ENCODE measurements around the gene KRTAP21-2. TPM values are rescaled to one million over a fixed set of nuclear protein-coding genes. Genes with fewer than 3 reads are reported as not detected.

Gene KRTAP21-2
- not detected in 2 replicates for polyA plus RNA-seq

DNA sequence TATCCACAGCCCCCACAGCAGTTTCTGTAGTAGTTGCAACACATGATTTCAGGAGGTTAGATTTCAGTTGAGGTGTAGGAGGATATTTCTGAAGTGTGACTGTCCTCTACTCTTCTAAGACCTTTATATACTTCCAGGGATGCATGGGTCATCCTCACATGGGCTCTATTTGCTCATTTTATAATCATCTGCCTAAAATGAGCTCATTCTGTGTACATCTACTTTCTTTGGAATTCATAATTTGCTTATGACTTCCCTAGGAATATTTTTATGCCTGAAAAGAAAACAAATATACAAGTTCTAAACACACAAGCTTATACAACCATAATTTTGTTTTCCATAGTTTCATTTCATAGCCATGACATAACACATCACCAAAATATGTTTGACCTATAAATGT lies at the start of gene KRTAP21-2:
KRTAP21-2 (minus strand) TSS at position 101 of the 400 bp plus-strand sequence; CDS start at position 44, 57 bp downstream.

DNA sequence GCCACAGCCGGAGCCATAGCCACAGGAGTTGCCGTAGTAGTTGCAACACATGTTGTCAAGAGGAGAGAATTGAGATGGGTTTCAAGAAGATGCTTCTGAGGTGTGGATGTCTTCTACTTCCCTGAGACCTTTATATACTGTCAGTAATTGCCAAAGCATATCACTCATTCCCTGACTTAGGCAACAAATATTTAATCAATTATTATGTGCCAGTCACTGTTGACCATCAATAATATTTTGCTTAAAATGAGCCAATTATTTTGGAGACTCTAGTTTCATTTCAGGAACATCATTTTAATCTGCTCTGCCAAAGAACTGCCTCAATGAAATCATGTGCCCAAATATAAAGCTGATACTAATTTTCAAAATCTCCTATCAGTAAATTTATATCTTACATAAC lies 8.3 kb upstream of the KRTAP21-2 start, which contains the start of gene KRTAP21-1:
KRTAP21-1 (minus strand) TSS at position 101 of the 400 bp plus-strand sequence; CDS start at position 51, 50 bp downstream.

DNA sequence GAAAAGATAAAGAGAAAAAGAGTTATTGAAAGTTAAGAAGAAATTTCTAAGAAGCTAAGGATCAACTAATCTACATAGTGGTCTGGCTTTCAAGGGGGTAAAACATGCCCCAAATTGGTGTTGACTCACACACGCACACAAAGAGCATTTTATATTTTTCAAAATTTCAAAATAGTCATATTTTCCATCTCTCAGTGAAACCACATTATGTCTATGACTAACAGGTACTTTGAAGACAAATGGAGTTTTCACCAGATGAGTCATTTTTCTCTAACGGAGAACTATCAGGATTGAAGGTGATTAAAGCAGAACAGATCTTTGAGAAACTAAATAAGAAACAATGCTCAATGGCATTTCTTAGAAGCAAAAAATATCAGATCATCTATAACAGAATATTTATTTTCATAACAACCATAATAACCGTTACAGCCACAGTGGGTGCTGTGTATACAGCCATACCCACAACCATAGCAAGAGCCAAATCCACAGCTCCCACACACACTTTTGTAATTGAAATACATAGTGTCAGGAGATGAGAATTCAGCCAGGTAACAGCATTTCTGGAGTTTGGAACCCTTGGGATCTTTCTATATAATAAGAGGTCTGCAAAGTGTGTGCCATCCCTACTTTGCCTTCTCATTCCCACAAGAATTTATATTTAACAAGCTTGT lies 28.7 kb downstream of the KRTAP21-2 start, which contains the start of gene KRTAP21-3:
KRTAP21-3 (minus strand) TSS at position 539 of the 671 bp plus-strand sequence; CDS start at position 521, 18 bp downstream.

Other genes with a start within 250 kb of the KRTAP21-2 start
- gene KRTAP19-5, start 245.1 kb downstream of the KRTAP21-2 start, polyA plus RNA-seq = not detected in 2 replicates
- gene KRTAP19-6, start 205.4 kb downstream of the KRTAP21-2 start, polyA plus RNA-seq = not detected in 2 replicates
- gene KRTAP19-7, start 185.9 kb downstream of the KRTAP21-2 start, polyA plus RNA-seq = not detected in 2 replicates
- gene KRTAP22-2, start 156.9 kb downstream of the KRTAP21-2 start, polyA plus RNA-seq = not detected in 2 replicates
- not detected in 2 replicates for gene KRTAP6-3, start 154.8 kb downstream of the KRTAP21-2 start, polyA plus RNA-seq
- gene KRTAP6-2, start 148.4 kb downstream of the KRTAP21-2 start, polyA plus RNA-seq = not detected in 2 replicates
- gene KRTAP22-1, start 146.2 kb downstream of the KRTAP21-2 start, polyA plus RNA-seq = not detected in 2 replicates
- not detected in 2 replicates for gene KRTAP6-1, start 133.3 kb downstream of the KRTAP21-2 start, polyA plus RNA-seq
- gene KRTAP20-1, start 130.8 kb downstream of the KRTAP21-2 start, polyA plus RNA-seq = not detected in 2 replicates
- not detected in 2 replicates for gene KRTAP20-4, start 126.6 kb downstream of the KRTAP21-2 start, polyA plus RNA-seq
- gene KRTAP20-2, start 112.1 kb downstream of the KRTAP21-2 start, polyA plus RNA-seq = not detected in 2 replicates
- gene KRTAP20-3, start 104.4 kb downstream of the KRTAP21-2 start, polyA plus RNA-seq = not detected in 2 replicates
- gene KRTAP21-3, start 28.5 kb downstream of the KRTAP21-2 start, polyA plus RNA-seq = not detected in 2 replicates
- gene KRTAP21-1, start 8.2 kb upstream of the KRTAP21-2 start, polyA plus RNA-seq = not detected in 2 replicates
- gene KRTAP8-1, start 66.0 kb upstream of the KRTAP21-2 start, polyA plus RNA-seq = not detected in 2 replicates
- gene KRTAP7-1, start 82.5 kb upstream of the KRTAP21-2 start, polyA plus RNA-seq = not detected in 2 replicates
- gene KRTAP11-1, start 134.3 kb upstream of the KRTAP21-2 start, polyA plus RNA-seq = not detected in 2 replicates

Measured in Purkinje cell (primary cell).